AML-193 (cell line): Measurements from ENCODE around the gene NEK7.

Experiments used
- DNase-seq, 2 experiments: peaks; one replicate each; lab custom pipeline; 2025; lab: John Stamatoyannopoulos, UW

NEK7 gene

DNA sequence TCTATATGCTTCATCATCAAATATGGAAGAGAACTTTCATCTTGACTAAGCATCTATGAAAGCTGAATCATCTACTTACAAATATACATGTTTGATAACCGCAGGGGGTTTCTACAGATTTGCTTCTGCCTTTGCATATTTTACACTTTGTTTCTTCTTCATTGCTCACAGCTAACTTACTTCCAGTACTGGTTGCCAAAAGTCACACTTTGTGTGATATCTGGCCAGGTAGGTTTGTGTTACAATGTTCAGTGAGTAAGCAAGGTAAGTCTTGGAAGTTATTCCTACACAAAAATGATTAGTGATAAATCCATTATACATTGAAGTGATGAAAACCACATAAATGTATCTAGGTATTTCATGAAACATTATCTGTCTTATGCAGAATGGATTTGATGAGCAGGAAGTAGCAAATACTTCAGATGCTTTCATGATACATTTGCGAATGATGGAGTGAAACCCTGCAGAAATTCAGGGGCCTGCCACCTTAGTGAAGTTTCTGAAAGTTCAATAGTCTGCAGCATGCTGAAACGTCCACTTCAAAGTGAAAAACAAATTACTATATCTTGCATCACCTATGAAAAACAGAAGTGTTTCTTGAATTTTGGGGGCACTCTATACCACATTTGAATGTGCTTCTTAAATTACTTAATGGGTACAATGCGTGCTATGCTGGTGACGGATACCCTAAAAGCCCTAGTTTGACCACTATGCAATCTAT, 196.3 kb downstream of the NEK7 start:
- DNase-seq: no peak

DNA sequence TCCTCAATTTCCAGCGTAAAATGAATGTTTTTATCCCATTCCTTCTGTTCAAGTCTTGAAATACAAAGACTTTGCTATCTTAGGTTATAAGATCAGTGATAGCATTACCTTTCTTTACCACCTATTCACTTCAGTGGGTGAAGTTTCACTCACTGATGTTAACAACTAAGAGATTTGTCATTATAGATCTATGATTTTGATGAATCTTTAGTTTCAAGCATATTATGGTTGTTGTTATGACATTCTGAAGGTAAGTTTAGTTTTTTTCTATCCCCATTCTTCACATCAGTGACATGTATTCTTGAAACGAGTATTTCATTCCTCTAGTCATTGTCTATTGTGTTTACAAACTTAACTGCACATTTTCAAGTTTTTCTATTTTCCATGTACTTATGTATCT, 201.1 kb downstream of the NEK7 start:
- no peak for DNase-seq

DNA sequence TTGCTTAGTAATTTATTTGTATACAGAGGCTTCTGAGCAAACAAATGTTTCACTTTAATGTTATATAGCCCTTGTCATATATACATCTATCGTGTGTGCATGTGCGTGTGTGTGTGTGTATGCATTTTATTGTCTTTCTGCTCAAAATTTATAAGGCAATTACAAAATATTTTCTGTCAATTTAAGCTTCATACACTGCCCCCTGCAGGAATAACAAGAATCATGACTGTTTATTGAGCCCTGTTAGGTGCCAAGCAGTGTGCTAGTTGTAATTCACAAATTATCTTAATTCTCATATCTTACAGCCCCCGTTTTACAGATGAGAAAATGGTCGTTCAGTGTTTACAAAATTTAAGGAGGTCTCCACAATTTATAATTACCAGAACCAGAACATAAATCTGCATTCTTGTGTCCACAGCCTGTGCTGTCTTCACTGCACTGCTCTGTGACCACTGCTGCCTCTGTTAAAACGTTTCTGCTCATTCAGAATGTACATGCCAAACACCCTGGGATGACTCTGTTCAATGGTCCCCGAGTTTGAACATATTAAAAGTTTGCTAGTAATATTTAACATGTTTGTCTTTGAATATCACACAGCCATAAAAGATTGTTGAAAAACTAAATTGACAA, 202.3 kb downstream of the NEK7 start:
- peak; percentile 30 to 31 for DNase-seq

DNA sequence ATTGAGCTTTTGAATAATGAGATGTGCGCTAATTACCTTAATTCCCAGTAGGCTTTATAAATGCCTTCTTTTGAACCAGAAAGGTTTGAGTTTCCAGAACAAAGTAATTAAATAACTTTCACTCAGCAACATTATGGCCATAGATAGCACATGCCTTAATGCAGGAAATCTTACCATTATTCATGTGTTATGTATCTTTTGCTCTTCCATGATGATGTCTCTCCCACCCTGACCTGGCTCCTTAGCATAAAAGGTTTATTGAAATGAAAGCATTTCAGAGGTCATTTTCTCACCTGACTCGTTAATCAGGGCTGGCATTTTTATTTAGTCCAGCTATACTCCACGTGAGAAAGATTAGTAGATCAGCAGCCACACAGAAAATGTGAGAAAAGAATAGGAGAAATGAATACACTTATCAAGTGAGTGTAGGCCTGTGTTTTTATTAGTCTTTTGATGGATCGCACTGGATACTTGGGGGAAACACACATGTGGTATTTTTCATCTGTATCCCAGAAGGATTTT, 203.5 kb downstream of the NEK7 start:
- DNase-seq: no peak

DNA sequence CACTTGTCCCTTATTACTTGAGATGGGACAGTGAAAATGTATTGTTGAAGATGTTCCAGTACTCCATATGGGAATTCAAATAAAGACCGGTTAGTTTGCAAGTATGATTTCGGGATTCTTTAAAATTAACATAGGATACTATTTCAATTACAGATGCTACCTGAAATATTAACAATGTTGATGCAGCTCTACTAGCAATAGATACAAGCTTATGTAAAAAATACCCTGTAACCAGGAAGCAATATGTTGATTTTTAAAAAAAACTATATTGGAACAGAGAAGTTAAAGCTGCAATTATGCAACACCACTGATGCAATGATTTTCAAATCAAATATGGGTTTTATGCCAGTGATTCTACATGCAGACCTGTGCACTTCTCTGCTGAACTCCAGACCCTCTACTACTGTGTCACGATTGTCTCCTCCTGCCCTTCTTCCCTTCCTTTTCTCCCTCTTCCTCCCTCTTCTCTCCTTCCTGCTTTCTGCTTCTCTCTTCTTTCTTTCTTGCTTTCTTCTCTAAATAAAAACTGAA, 204.5 kb downstream of the NEK7 start:
- DNase-seq: peak; percentile 58 to 59

DNA sequence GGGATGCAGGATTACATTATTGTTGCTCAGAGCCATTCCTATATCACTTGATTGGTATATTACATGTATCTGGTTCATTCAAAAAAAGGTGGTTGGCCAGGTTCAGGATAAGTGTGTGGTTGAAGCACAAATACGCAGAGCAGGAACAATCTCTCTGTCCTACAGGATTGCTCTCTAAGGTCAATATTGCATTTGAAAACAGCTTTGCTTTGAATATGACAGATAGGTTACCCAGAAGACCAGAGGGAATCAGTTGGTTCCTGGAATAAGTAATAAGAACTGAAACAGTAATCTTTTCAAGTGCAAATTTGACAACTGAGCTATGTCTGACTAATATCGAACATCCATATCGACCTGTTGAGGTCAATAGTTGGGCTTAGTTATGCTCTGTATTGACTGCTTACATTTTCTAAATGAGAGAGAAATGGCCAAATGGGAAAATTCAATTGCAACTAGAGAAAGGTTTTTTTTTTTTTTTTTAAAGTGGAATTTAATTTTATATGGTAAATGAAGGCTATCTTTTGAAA, 206.9 kb downstream of the NEK7 start:
- no peak for DNase-seq

DNA sequence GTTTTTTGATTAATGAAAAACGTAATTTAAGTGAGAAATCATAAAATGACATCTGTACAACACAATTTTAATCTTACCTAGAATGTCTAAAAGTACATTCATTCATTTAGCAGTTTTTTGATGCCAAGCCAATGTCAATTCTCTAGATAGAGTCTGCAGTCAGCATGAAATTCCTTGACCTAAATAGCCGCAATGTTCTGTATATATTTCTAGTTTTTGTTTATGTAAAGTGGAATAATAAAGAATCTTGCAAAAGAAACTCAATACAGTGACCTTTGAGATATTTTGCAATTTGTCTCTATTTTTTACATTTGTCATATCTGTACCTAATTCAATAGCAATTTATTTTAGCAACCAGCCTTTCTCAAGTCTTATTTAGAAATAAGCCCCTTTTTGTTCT, 207.7 kb downstream of the NEK7 start:
- no peak for DNase-seq

DNA sequence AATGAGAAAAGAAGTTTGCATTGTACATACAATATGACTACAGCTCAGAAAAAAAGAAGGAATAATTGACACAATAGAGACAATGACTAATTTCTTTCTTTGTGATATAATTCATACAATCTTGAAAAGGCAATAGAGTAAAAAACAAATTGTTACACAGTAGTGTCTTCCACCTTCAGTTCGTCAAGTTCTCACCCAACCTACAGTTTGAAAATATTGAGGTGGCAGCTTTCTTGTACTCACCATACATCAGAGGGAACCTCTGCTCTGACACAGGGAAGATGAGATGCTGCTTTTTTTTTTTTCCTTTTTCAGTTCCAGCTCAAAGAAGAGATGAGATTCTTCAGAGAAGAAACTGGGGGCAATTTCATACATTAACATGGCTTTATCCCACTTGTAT, 210.5 kb downstream of the NEK7 start:
- no peak for DNase-seq

DNA sequence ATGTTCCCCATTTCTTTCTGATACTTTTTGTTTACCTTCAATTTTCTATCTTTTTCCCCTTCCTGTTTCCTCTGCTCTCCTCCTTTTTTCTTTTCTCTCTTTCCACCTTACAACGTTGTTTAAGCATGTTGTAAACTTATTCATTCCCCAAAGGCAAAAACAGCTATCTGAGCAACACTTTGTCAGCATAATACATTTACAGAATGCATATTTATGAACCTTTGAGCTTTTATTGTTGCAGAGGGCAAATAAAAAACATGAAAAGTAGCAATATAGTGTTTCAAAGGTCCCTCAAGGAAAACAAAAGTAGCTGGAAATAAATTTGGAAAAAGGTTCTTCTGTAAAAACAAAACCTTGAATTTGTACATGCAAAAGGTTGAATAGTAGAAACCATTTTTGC, 214.2 kb downstream of the NEK7 start:
- no peak for DNase-seq
